GM18498 (cell line): ENCODE data around the gene ULK4.
"Not testable (repeated sequence)": the region's sequence is repeated elsewhere in the genome, so short reads cannot be mapped to it uniquely, and the experiment has no call there.

Source experiments
- ATAC-seq: cut with Tn5 transposase; IDR thresholded peaks from one replicate; pipeline ENCODE4 v1.9.1; 2021; ENCODE audit warnings: mild to moderate bottlenecking, moderate library complexity; ENCODE audit not compliant: unreplicated experiment

The ULK4 gene

DNA sequence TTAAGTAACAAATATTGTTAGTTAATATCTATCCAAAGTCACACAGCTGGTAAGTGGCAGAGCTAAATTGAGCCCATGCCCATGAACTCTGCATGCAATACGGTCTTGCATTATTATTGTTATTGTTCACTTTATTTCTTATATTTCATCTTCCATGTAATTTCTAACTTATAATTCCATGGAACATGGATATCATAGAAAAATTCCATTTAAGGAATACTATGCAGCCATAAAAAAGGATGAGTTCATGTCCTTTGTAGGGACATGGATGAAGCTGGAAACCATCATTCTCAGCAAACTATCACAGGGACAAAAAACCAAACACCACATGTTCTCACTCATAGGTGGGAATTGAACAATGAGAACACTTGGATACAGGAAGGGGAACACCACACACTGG is 508.3 kb downstream of the ULK4 start:
- ATAC-seq: not testable (repeated sequence)

DNA sequence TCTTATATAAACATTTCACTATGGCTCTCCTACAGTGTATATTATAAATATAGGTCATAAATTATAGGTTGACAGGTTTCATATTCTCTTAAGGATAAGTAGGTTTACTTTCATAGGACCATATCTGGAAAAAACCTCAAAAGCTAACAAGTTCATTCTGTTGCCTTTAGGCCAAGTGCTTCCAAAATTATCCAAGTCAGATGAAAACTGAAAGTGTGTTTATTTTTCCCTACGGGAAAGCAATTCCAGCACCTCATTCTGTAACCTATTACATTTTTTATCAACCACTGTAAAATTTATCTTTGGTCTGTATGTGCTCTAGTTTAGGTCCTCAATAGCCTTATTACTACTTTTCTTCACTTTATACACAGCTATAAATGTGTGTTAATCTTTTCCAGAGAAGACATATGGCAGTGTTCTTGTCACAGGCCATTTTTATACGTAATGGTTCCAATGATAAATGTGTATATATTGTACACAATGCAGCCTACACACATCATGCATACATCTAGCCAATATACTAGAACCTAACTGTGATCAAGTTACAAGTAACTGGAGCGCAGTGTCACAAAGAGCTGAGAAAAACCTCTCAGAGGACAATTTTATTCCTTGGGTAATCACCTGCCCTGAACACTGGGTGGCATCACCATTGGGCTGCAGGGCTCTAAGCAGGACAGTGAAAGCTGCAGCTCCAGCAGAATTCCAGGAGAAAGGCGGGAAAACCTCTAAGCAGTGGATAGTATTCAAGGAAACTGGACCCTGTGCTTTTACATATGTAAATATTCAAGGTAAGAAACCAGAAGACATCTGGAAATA is 511.3 kb downstream of the ULK4 start:
- no peak for ATAC-seq

DNA sequence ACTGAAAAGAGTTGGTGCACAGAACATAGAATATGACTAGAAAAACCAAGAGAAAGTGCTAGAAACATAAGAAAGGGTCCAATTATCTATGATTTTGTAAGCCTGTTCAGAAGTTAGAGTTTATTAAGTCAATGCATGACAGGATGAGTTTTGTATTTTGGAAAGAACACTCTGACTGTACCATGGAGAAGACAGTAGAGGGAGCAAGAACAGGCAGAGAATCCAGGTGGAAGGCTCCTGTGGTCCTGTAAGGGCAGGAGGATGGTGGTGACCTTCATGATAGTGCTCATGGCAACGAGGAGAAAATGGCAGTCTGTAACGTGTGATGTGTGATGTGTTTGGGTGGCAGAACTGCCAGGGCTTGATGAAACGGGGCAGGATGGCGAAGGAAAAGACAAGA is 513.5 kb downstream of the ULK4 start:
- ATAC-seq: no peak

- no peak for ATAC-seq
Measured at GRCh38 chr3:41447701-41448100, 514.2 kb downstream of the ULK4 start.

DNA sequence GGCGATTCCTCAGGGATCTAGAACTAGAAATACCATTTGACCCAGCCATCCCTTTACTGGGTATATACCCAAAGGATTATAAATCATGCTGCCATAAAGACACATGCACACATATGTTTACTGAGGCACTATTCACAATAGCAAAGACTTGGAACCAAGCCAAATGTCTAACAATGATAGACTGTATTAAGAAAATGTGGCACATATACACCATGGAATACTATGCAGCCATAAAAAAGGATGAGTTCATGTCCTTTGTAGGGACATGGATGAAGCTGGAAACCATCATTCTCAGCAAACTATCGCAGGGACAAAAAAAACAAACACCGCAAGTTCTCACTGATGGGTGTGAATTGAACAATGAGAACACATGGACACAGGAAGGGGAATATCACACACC is 515.6 kb downstream of the ULK4 start:
- not testable (repeated sequence) for ATAC-seq

DNA sequence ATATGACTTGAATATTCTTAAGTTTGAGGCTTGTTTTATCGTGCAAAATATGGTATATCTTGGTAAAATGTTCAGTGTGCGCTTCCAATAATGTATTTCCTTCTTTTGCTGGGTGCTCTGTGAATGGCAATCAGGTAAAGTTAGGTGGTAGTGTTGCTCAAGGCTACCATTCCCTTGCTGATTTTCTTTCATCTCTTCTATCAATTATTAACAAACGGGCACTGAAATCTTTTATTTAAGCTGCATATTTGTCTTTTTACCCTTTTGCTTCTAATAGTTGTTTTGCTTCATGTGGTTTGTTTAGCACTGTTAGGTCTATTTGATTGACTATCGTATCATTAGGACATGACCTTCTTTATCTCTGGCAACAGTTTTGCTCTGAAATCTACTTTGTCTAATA is 520.3 kb downstream of the ULK4 start:
- no peak for ATAC-seq

DNA sequence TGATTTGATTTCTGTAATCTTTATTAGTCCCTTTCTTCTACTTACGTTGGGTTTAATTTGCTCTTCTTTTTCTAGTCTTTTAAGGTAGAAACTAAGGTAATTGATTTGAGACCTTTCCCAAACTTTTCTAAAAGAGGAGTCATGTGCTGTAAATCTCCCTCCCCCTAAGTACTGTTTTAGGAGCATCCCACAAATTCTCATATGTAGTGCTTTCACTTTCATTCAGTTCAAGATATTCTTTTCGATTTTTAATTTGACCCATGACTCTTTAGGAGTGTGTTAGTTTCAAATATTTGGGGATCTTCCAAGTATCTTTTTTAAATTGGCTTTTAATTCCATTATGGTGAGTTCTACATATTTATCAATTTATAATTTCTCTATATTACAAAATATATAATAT is 520.8 kb downstream of the ULK4 start:
- no peak for ATAC-seq

DNA sequence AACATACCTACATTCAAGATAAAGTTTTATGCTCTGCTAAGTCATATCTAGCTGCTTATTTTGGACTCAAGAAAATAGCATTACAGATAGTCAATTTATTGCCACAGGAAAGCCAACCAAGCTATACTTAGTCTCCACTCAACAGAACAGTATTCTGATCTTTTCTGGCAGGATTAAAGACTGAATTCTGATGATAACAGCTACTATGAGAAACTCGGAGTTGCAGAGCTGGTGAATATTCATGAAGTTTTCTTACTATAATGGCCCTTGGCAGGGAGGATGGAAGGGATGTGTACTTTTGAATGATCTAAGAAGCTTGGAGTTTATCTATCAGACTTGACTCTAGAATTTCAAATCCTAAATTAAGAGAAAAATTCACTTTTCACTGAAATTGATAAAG is 524.9 kb downstream of the ULK4 start:
- no peak for ATAC-seq

DNA sequence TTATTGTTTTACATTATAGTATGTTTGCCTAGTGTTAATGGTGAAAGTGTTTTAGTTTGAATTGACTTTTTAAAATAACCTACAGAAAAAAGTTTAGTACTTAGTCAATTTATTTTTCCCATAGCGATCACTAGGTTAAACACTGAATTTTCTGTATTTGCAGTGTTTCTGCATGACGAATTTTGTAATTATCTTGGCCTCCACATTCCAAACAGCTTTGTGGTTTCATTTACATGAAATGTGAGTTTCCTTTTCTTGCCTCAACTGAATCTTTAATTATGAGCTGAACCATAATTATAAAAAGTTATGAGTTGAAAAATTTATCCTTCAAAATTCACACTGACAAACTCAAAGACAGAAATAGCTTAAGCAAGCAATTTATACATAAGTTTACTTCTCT is 527.1 kb downstream of the ULK4 start:
- no peak for ATAC-seq

DNA sequence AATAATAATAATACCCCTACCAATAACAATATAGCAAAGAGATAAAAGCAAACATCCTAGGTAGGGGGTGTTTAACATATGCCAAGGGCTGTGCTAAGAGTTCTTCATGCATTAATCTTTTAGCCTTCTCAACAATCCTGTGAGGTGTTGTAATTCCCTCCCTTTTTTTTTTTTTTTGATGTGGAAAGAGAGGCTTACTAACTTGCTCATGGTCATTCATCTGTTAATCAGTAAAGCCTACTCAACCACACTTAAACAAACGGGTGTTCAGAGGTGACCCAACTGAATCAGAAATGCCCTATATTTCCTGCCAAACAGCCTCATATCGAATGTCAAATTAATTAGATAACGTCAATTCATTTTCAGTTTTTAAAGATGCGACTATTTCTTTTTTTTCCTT is 530.5 kb downstream of the ULK4 start:
- ATAC-seq: no peak

DNA sequence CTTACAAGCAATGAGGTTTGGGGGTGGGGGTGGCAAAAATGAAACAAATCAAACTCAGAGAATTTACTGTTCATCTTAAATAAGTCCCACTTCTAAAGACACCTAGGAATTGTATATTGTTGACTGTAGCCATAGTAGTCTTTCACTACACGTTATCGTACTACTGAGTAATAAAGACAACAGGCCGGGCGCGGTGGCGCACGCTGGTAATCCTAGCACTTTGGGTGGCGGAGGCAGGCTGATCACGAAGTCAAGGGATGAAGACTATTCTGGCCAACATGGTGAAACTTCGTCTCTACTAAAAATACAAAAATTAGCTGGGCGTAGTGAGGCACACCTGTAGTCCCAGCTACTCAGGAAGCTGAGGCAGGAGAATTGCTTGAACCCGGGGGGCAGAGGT is 531.0 kb downstream of the ULK4 start:
- ATAC-seq: no peak

- no peak for ATAC-seq
Measured at GRCh38 chr3:41430391-41430790, 531.5 kb downstream of the ULK4 start.

GRCh38 chr3:41426485-41426884 is 535.4 kb downstream of the ULK4 start:
- no peak for ATAC-seq

DNA sequence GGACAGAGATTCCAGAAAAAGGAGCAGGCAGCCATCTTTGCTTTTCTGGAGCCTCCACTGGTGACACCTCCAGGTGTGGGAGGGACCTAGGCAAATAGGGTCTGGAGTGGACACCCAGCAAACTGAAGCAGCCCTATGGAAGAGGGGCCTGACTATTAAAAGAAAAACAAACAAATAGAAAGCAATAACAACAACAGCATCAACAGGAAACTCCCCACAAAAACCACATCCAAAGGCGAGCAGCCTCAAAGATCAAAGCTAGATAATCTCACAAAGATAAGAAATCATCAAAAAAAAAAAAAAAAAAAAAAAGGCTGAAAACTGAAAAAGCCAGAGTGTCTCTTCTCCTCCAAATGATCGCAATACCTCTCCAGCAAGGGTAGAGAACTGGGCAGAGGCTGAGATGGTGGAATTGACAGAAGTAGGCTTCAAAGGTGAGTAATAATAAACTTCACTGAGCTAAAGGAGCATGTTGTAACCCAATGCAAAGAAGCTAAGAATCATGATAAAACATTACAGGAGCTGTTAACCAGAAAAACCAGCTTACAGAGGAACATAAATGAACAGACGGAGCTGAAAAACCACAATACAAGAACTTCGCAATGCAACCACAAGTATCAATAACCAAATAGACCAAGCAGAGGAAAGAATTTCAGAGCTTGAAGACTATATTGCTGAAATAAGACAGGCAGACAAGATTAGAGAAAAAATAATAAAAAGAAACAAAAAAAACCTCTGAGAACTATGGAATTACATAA is 537.2 kb downstream of the ULK4 start:
- ATAC-seq: no peak

GRCh38 chr3:41419809-41420208 is 542.1 kb downstream of the ULK4 start:
- ATAC-seq: no peak

- ATAC-seq: no peak
Measured at GRCh38 chr3:41418961-41419691, 542.8 kb downstream of the ULK4 start.

- ATAC-seq: no peak
Measured at GRCh38 chr3:41417574-41417973, 544.3 kb downstream of the ULK4 start.

DNA sequence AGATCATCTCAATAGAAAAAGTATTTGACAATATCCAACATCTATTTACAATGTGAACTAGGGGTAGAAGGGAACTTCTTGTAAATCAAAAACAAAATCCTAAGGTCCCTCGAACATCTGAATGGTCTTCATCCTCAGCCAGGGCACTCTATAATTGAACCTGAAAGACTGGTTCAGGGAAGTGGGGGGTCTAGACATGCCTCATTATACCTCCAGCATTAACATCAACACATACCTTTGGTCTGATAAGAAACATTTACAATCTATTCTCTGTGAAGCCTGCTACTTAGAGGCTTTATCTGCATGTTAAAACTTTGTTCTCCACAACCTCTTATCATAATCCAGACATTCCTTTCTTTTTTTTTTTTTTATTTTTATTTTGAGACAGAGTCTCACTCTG is 550.8 kb downstream of the ULK4 start:
- ATAC-seq: no peak

DNA sequence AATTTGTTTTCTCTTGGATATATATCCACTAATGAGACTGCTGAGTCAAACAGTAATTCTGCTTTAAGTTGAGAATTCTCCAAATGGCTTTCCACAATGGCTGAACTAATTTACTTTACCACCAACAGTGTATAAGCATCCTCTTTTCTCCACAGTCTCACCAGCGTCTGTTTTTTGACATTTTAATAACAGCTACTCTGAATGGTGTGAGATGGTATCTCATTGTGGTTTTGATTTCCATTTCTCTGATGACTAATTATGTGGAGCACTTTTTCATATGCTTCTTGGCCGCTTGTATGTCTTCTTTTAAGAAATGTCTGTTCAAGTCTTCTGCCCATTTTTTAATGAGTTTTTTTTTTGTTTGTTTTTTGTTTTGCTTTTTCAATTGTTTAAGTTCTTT is 556.4 kb downstream of the ULK4 start:
- ATAC-seq: no peak

- ATAC-seq: no peak
Measured at GRCh38 chr3:41404582-41404981, 557.3 kb downstream of the ULK4 start.

DNA sequence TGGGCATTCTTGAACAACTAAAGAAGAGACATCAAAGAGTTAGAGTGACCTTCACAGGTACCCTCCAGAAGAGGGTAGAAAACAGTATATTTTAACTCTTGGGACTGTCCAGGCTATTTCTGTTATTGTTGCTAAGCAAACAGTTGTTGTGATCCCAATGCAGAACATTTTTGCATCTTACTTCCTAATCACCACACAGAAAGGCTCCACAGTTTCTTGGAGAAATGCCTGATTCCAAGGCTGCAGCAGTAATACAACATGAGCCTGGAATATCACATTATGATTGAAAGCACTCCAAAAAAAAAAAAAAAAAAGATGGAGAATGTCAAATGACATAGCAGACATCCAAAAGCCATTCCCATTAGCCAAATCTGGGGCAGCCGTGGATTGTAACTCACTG is 567.0 kb downstream of the ULK4 start:
- ATAC-seq: no peak
